Ascending aorta (tissue), 2 donors: ENCODE results near the gene APP. TPM values are rescaled to one million over a fixed set of nuclear protein-coding genes. Genes with fewer than 3 reads are reported as not detected.

ENCODE experiments used
- DNase-seq, 2 donors: peaks; one replicate each; pipeline ENCODE4 v3.0.0-alpha.2; 2019; ENCODE audit warnings: low spot score in 2 of 2
- H3K27ac ChIP-seq, 2 donors: fragments of 200-600 bp; sonication (generic); one replicate each; pipeline ENCODE4 v1.5.1; 2016 to 2017; ENCODE audit warnings: mild to moderate bottlenecking in 1 of 2
- H3K27me3 ChIP-seq: fragments of 200-600 bp; sonication (generic); one replicate; pipeline ENCODE4 v1.5.1; 2017
- H3K36me3 ChIP-seq, 2 donors: fragments of 200-600 bp; sonication (generic); one replicate each; pipeline ENCODE4 v1.5.1; 2016
- H3K4me1 ChIP-seq, 2 donors: fragments of 200-600 bp; sonication (generic); one replicate each; pipeline ENCODE4 v1.5.1; 2016 to 2017; ENCODE audit warnings: mild to moderate bottlenecking in 1 of 2
- H3K4me3 ChIP-seq, 2 donors: fragments of 200-600 bp; sonication (generic); one replicate each; pipeline ENCODE4 v1.5.1; 2016 to 2017; ENCODE audit warnings: mild to moderate bottlenecking in 1 of 2
- H3K9me3 ChIP-seq, 2 donors: fragments of 200-600 bp; sonication (generic); one replicate each; pipeline ENCODE4 v1.5.1; 2016
- intact Hi-C: fragments of 100-400 bp; cut with DNase I; formaldehyde crosslinking; loops from one replicate; pipeline ENCODE4 v1.15.1; 2023
- total RNA-seq: library from RNA; depleted of rRNA; stranded (reverse); fragments of >200 nt; gene quantifications from one replicate; pipeline ENCODE4 v1.1.0, GENCODE V29; 2016
- TF ChIP-seq, protein P1 (sequence below), 3 experiments: fragments of 200-600 bp in 2 of 3; fragments of 450-650 bp in 1 of 3; sonication (generic) in 2 of 3; IDR thresholded peaks; one replicate each; pipeline ENCODE4 v1.5.1; 2016 to 2019; ENCODE audit warnings: antibody characterized with exemption in 3 of 3, mild to moderate bottlenecking in 1 of 3, moderate library complexity in 1 of 3

Gene APP
- total RNA-seq, 1 donor from 2014 or later, result 350 TPM

DNA sequence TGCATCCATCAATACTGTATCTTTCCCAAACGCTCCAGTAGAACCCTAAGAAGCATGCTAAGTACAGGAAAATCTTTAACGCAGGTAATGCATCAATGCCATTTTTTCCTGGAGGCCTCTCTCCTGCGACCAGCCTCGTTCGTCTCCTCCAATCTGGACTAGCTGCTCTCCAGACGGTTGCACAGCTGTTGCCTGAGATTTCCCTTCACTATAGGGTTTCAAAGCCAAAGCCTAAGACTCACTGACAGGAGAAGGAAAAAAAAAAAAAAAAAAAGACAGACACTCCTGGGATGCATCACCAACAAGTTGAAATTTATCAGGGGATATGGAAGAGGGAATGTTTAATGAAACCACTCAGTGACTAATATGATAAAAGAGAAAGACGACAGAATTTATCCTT is 93.0 kb downstream of the APP start:
- Histone ChIP-seq H3K27me3 (no peaks in the 10 kb centered on the region), H3K36me3 (no peaks in the 10 kb centered on the region), H3K9me3 (no peaks in the 10 kb centered on the region), H3K27ac (no peak overlapping the region), H3K4me3 (no peak overlapping the region), H3K4me1 (no peaks in the 10 kb centered on the region)
- intact Hi-C loops, result no loop called here
- TF ChIP-seq, protein P1, sequence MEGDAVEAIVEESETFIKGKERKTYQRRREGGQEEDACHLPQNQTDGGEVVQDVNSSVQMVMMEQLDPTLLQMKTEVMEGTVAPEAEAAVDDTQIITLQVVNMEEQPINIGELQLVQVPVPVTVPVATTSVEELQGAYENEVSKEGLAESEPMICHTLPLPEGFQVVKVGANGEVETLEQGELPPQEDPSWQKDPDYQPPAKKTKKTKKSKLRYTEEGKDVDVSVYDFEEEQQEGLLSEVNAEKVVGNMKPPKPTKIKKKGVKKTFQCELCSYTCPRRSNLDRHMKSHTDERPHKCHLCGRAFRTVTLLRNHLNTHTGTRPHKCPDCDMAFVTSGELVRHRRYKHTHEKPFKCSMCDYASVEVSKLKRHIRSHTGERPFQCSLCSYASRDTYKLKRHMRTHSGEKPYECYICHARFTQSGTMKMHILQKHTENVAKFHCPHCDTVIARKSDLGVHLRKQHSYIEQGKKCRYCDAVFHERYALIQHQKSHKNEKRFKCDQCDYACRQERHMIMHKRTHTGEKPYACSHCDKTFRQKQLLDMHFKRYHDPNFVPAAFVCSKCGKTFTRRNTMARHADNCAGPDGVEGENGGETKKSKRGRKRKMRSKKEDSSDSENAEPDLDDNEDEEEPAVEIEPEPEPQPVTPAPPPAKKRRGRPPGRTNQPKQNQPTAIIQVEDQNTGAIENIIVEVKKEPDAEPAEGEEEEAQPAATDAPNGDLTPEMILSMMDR (IDR thresholded peaks at IDR 0.05), result no peak
- no peak for DNase-seq

DNA sequence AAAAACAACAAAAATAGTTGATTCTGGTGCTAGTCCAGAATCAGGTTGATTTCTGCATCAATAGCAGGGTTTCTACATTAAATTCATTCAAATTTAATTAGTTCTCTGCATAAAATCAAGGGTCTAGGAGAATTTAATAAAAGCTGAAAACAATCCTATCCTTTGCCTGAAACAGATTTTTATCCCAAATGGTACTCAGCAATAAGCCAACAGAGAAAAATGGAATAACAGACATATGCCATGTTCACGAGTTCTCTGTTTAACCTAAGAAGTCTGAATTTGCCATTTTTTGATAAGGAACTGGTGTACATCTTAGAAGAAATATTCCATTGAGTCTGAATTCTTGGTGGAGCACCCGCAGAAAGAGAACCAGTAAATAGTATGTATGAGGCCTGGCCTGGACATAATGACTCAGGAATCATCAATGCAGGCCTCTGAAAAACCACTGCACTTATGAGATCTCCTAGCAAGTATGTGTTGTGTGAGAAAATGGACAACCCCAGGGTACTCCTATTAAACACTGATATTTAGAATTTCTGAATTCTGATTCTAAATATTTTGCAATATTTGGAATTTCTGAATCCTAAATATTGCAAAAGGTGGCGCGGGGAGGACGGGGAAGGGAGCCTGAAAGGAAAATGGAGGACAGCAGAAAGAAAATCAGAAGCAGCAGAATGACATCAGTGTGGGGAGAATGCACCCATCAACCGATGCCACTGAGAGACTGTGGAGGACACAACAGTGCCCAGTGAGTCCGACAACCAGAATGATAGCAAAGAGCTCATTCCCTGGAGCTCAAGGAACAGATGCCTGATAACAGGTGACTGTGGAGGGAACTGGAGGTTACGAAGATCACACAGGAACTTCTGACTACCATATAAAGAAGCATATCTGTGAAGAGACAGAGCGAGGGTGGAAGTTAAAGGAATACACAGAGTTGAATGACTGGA is 97.6 kb downstream of the APP start:
- intact Hi-C loops, result no loop called here
- peaks cover 0 to 7% of the 10 kb centered on the region in 2 donors for H3K4me1 ChIP-seq
- no peaks in the 10 kb centered on the region for H3K9me3 ChIP-seq

DNA sequence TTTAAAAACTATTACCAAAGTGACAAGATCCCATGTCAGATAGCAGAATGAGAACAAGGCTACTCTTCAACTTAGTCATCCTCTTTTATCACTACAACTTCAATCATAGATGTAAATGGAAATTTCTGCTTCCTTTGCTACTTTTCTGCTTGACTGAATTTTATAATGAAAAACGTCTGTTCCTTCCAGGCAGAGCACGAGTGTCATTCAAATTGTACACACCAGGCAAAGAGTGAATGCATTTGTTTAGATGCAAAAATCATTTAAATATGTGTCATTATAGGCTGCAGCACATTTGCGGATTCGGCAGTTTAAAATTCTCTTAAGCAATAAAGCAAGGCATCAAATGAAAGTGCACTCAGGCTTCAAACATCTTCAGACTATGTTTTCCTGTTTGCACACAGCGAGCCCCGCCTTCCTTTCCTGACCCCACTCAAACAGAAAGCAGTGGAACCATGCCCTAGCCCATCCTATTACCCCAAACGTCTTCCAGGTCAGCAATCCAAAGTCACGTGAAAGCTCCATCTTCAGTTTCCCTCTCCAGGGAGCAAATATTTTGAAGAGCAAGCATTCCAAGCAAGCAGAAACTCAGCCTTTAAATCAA is 99.6 kb downstream of the APP start:
- no peak overlapping the region for H3K4me3 ChIP-seq

More for the DNA sequence above, 97.6 kb downstream of the APP start:
- TF ChIP-seq, protein P1 (IDR thresholded peaks at IDR 0.05), result no peak
- no peaks in the 10 kb centered on the region for H3K36me3 ChIP-seq
- DNase-seq, result no peak
- H3K27me3 ChIP-seq, result no peaks in the 10 kb centered on the region
- H3K27ac ChIP-seq, result no peak overlapping the region
- H3K4me3 ChIP-seq, result no peak overlapping the region

DNA sequence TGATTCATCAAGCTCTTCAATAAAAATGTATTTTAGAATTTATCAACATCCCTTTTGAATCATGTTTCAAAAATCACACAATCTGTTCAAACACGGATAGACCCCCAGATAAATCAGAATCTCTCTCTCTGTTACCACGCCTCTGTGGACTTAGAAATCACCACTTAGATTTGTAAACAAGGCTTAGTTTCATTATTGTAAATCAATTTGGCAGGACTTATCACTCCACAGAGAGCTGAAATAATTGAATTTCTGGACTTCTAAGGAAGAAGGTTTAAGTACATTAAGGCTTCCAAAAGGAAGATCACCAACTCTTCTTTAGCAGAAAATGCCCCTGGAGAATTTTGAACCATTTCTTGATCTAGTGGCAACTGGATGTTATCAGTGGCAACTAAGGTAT is 100.4 kb downstream of the APP start:
- DNase-seq, result no peak
- TF ChIP-seq, protein P1 (IDR thresholded peaks at IDR 0.05), result no peak
- no peaks in the 10 kb centered on the region for H3K27me3 ChIP-seq
- H3K9me3 ChIP-seq, result no peaks in the 10 kb centered on the region
- no peak overlapping the region for H3K4me3 ChIP-seq
- H3K27ac ChIP-seq, result no peak overlapping the region
- intact Hi-C loops, result no loop called here
- H3K4me1 ChIP-seq, result peaks cover 0 to 7% of the 10 kb centered on the region in 2 donors
- H3K36me3 ChIP-seq, result no peaks in the 10 kb centered on the region

More for the DNA sequence above, 99.6 kb downstream of the APP start:
- H3K4me1 ChIP-seq, result peaks cover 0 to 7% of the 10 kb centered on the region in 2 donors
- TF ChIP-seq, protein P1 (IDR thresholded peaks at IDR 0.05), result no peak
- no peak for DNase-seq
- no peaks in the 10 kb centered on the region for H3K9me3 ChIP-seq
- H3K36me3 ChIP-seq, result no peaks in the 10 kb centered on the region
- H3K27ac ChIP-seq, result no peak overlapping the region
- H3K27me3 ChIP-seq, result no peaks in the 10 kb centered on the region
- intact Hi-C loops, result no loop called here

DNA sequence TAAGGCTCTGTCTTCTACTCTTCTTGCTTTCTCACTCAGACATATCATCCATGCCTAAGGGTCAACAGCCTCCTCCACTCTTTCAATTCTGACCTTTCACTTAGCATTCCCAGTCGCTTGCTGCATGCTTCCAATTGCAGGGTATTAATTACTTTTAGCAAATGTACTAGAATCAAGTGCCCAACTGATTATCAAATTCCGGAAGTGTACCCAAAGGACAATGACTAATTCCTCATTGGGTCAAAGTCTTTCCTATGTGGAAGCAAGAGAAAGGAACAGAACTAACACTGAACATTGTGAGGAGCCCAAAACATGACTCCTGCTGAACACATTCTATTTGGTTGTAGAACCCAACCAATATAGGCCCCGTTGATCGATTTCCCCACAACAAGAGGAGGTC is 101.8 kb downstream of the APP start:
- Histone ChIP-seq H3K4me1 (peaks cover 0 to 7% of the 10 kb centered on the region in 2 donors), H3K36me3 (no peaks in the 10 kb centered on the region), H3K9me3 (no peaks in the 10 kb centered on the region), H3K4me3 (no peak overlapping the region), H3K27me3 (no peaks in the 10 kb centered on the region), H3K27ac (no peak overlapping the region)
- DNase-seq, result no peak
- TF ChIP-seq, protein P1 (IDR thresholded peaks at IDR 0.05), result no peak
- intact Hi-C loops, result no loop called here
